Fibroblast of mammary gland (primary cell): ENCODE data around the gene HENMT1.

Experiments used
- DNase-seq: peaks from one replicate; pipeline ENCODE4 v3.0.0-alpha.2; 2010; ENCODE audit warnings: low read depth
- H3K4me3 ChIP-seq: 2 replicates; pipeline ENCODE4 v1.5.1; 2011; ENCODE audit warnings: low read depth, mild to moderate bottlenecking, low read length, moderate library complexity; ENCODE audit not compliant: control insufficient read depth
- CTCF ChIP-seq: conservative IDR thresholded peaks from 2 replicates; pipeline ENCODE4 v1.5.1; 2011; ENCODE audit warnings: low read depth, low read length, inconsistent platforms; ENCODE audit not compliant: control insufficient read depth, insufficient read depth

The HENMT1 gene

DNA sequence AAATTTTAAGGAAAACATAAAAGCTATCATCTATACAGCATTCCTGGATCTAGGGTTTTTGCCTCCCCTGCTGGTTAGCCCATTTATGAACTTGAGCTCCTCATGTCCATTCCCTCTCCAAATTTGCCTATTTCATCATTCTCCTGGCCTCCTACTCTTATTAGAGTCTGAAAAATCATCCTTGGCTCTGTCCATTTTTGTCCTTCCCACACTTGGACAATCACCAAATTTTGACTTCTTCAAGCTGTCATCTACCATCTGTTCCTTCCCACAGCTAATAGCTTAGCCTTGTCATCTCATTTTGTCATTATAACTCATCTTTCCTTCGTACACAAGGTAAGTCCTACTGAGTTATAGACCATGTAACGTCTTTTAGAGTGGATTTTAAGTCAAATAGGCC lies 2.2 kb upstream of the HENMT1 start:
- no peak overlapping the region for H3K4me3 ChIP-seq
- peak; percentile 21 for DNase-seq
- no peak for TF ChIP-seq CTCF

DNA sequence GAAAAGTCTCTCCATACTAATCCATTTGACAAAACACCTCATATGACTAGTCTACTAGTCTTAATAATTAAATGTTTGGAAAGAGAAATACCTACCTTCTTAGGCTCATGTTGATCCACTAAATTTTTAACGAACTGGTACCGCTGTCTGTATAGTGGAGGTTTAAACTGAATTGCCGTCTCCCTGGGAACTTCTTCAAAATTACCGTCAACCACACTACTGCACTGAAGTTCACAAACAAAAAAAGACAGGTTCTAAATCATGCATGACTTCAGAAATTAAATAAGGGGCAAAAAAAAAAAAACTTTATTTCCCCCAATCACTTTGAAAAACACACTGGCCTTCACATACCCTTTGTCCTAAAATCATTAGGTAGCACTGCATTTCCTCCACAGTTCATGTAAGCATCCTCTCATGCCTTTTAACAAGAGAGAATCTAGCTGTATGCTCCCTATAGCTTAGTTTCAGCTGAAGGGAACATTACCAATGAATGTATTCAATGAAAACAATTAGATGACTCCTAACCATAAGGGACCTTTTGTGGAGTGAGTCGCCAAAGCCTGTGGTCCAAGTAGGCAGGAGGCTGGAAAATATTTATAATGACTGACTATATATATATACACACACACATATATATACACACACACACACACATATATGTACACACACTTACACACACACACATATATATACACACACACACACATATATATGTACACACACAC lies 3.4 kb downstream of the HENMT1 start:
- H3K4me3 ChIP-seq: no peak overlapping the region
- DNase-seq: peak; percentile 25
- TF ChIP-seq CTCF: no peak

- no peak for DNase-seq
- TF ChIP-seq CTCF: no peak
- H3K4me3 ChIP-seq: no peak overlapping the region
Measured at GRCh38 chr1:108653431-108654105, 7.3 kb downstream of the HENMT1 start.

DNA sequence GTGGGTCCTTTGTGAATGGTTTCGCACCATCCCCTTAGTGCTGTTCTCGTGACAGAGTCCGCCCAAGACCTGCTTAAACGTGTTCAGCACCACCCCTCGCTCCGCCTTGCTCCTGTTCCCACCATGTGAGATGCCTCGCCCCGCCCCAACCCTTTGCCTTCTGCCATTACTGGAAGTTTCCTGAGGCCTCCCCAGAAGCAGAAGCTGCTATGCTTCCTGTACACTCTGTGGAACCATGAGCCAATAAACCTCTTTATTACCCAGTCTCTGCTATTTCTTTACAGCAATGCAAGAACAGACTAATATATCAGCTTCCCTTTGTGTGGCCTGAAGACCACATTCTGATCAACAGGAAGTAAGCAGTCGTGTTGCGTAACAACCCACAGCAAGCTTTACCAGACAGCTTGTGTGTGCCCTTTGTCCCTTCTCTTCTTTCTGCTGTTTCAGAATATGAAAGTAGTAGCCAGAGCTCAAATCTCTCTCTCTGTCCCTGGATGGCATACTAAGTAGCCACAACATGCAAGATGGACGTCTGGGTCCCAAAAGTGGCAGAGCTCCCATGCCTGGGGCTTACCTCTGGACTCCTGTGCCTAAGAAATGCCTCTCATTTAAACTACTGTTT lies 14.1 kb downstream of the HENMT1 start:
- TF ChIP-seq CTCF: no peak
- H3K4me3 ChIP-seq: no peak overlapping the region
- DNase-seq: peak; percentile 84

GRCh38 chr1:108646265-108646647 lies 14.6 kb downstream of the HENMT1 start:
- DNase-seq: no peak
- no peak overlapping the region for H3K4me3 ChIP-seq
- TF ChIP-seq CTCF: no peak

DNA sequence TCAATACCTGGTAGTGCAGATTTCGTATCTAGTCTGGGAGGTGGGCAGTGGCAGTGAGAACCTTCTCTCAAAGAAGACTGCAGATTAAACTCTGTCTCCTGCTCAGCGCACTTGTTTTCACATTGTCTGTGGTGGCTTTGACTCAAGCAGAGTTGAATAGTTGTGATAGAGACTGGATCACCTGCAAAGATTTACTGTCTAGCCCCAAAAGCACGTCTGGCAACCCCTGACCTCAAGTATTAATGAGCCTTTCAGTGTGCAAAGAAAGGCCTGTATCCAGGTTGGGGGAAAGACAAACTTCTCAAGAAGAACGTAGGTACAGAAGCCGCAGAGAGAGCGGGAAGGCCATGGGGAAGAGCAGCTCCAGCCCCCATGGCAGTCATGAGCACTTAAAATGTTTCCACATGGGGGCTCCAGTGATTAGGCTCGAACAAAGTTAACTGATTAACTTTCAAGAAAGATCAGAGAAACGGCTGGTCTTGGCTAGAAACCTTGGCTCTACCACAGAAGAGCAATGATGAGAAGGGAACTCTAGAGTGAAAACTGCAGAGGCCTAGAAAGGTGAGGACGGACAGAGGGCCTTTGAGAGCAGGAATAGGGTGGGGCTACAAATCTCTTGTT lies 15.2 kb downstream of the HENMT1 start:
- no peak overlapping the region for H3K4me3 ChIP-seq
- no peak for DNase-seq
- TF ChIP-seq CTCF: no peak
